DMS153 (cell line): ENCODE measurements around the gene DNM3.
A peak's percentile ranks its signal among the peaks of the same experiment; 100 is the strongest.

Source experiments
- DNase-seq: peaks from one replicate; lab custom pipeline; 2025; lab: John Stamatoyannopoulos, UW

The DNM3 gene

DNA sequence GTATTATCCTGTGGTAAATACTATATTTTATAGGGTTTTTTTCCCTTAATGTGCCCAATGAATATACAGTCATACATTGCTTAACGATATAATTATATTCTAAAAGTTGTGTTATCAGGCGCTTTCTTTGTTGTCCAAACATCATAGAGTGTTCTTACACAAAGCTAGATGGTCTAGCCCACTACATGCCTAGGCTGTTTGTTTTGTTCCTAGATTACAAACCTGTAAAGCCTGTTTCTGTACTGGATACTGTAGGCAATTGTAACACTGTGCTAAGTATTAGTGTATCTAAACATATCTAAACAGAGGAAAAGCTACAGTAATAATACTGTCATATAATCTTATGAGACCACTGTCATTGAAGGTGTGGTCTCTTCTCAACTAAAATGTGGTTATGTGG is 336.6 kb downstream of the DNM3 start:
- DNase-seq = no peak

DNA sequence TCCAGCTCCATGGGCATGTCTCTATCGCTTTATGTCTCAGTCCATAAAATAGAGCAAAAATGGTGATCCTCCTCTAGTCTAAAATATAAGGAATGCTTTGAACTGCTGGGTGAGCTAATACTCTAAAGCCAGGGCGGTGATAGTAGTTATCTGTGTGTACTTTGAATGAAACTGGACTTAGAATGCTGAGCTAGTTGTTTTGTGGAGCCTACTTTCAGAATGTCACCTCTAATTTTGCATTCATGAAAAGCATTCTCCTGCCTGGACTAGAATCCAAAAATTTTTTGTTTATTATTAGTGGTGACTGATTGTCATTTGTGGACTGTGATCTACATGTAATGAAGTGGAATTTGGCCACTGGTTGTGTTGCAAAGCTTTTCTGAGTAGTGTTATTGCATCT is 337.6 kb downstream of the DNM3 start:
- DNase-seq = no peak

DNA sequence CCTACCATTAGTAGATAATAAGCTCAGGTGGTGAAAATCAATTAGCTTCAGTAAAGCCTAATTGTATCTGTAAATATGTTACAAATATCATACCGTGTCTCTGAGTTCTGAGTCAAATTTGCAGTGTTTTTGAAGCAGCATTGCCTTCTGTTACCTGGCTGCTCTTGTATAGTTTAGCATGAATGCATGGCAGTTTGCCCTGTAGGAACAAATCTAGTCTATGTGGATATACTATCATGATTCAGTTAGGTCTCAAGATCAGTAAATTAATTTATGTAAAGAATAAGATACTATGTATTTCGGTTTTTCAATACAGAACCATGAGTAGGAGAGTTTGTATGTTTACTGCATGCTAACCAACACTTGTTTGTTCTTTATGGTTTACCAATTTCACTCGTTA is 338.6 kb downstream of the DNM3 start:
- no peak for DNase-seq

DNA sequence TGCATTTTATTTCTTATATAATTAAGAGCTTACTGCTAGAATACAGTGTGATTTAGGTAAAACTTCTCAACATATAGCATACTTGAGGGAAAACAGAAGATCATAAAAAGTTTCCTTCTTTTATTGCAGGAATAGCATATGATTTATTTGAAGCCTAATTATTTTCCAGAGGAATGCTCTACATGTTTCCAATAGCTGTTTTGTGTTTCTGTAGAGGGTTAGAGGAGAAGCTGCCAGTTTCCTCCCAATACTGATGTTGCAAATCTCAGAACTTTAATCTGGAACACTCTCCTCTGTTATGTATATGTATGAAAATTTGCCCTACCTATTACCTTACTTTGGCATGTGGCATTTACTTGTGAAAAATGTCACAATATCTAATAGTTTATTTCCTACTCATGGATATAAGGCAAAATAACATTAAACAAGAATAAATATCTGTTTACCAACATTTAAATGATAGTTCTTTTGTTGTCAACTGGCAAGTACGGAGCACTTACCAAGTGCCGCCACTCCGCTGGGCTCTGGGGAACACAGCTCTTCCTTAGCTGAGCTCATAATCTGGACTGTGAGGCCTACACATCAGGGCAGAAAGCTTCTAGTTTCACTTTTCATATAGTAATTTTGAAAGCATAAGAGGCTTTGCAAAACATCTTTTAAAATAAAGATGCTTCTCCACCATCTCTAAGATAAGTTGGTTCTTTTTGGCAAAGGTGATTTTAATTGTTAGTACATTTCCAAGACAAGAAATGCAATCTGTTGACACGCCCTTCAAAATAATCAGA is 339.4 kb downstream of the DNM3 start:
- DNase-seq = no peak

DNA sequence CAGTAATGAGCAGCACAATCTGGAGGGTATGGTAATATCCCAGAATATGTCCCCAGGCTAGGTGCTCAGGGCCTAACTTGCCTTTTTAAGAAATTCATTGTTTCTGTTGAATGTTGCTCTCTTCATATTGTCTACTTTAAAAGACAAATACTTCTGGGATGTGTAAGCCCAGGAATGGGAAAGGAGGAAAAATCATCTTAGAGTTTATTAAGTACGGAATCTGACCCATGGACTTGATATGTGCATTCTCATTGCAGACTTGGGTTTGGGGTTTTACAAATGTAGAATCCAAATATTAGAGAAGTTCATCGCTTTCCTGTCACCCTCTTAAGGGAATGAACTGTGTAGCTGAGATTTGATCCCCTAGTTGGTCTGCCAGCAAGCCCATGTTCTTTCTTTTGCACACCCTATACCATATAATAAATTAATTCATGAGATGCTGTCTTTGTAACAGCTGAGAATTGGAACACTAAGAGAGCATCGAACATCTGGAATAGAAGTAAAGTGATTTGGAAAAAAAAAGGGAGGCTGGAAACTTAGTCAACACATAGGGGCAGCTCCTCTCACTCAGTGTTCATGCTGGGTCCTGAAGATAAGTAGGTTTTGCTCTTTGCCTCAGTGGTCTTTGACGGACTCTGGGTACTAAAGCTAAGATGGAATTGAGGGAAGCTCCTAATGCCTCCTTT is 343.4 kb downstream of the DNM3 start:
- no peak for DNase-seq

DNA sequence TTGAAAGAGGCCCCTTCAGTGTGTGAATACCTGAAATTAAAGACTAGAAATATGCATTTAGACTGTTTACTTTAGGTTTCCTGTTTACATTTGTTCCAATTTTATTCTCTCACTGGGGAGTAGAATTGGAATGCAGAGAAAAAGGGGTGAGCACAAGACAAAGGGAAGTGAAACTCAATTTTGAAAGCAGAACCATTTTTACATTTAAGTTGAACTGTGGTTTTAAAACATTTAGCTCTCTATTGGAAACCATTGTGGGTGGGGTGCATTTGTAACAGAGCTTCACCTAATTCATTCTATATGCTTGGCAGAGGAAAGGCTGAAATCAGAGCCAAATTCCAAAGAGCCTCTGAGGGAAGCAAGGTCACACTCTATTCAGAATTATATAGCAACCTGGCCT is 343.9 kb downstream of the DNM3 start:
- DNase-seq = no peak

DNA sequence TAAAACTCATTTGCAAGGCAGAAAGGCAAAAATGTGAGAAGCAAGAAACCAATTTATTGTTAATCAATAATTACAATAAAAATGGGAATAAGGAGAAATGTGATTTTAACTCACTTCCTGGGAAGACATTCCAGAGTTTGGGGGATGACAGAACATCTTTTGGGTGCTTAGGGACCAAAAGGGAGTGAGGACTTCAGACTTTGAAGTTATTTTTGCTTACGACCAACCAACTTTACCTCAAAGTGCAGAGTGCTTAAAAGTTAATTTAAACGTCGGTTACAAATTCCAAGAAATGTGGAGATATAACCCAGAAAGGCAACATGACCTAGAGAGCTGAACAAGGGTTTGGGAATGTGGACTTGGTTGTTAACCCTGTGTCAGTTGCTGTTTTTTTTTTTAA is 344.7 kb downstream of the DNM3 start:
- DNase-seq = no peak

DNA sequence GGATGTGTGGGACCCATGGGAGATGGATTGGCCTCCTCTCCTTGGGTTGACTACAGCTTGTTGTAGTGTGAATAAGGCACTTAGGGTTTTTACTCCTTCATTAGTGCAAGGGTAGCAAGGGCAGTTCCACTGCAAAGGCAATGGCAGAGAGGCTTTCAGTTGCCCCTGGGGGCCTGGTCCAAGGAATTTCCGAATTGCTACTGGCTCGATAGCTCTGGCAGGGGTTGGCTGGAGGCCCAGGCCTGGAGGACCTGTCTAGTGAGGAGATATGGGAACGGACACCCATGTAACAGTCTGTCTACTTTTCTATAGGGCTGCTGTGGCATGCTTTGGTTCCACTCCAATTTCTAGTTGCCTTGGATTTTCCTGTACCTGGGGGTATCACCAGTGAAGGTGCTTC is 360.3 kb downstream of the DNM3 start:
- no peak for DNase-seq

DNA sequence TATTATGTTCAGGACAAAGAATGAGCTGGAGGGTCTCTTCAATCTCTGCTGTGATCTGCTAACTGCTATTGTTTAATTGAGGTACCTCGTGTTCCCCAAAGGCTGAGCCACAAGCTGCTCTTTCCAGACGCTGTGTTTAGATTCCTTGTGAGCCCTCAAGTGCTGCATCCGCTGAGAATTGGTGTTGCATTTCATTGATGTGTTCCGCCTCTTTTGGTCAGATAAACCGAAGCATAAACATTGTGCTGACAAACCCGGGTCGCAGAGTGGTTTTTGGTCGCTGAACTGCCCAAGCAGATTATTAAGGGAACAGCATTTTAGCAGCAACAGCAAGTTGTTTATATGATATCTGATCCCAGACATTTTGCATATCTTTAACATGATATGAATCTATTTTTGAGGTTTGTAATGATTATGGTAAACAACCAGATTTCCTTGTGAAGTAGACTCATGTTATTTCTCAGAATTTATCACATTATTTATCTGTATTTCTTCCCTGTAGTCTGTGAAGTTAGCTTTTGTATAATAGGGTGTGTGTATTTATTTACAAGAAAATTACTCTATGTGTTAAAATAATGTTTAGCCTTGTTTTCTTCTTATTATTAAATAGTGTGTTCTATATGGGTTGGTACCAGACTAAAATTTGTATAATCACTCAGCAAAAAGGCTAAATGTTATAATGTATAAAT is 362.0 kb downstream of the DNM3 start:
- peak; percentile 4 for DNase-seq

DNA sequence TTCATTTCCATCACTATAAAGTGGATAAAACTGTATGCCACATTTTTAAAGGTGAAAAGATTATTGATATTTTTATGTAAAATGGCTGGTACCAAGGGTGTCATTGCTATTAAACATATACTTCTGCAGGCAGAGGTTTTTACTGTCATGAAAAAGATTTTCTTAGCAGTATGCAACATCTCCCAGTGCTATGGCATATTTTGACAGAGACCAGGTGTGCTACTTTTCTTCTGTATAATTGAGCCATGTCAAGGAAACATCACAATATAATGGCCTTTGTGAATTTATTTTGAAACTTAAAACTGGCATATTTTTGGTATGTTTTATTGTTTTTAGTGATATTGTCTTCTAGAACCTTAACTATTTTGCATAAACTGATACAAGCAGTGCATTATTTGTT is 362.6 kb downstream of the DNM3 start:
- no peak for DNase-seq

DNA sequence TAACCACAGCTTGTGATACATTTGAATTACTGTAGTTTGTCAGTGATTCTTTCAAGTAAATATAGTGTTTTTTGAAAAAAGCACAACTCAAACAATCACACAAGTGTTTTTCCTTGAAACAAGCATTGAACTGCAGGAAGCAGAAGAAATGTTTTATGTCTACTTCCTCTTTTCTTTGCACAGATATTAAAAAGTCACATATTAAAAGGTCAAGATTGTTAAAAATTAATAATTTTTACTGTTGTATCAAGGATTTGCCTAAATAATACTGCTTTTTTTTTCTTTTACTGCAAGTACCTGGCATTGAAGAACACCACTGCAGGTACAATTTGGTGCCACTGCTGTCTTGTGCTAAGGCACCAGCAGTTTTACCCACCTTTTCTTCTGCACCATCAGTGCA is 365.0 kb downstream of the DNM3 start:
- DNase-seq = no peak

DNA sequence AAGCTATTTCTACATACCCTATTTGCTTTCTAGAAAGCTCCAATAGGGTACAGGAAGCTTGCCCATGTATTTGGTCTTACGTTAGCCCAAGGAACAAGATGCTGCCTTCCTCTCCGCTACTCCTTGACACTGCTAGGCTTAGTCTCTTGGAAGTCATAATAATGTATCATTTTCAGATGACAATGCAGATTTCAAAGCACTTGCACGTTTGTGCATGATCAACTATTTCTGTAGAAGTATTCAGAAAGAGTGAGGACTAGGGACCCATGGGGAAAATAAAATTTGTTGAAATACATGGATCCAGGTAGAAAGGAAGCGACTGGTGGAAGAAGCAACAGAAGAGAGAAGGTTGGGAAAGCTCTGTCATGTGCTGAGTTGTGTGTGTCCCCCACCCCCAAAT is 367.3 kb downstream of the DNM3 start:
- DNase-seq = no peak

DNA sequence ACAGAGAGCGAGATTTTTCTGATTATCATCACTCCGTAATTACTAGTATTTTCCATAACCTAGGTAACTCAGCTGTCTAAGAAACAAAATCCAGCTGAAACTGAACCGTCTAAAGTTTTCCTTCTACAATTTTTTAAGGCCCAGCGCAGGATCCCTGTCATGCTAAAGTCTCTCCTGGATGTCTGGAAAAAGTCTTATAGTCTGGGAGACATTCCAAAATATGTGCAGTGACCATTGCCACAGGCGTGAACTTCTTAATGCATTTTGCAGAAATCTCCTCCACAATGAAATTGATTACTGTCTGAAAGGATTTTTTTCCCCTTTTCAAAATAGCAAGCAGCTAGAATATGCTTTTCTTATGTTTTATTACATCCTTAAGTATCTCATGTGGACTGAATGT is 369.9 kb downstream of the DNM3 start:
- DNase-seq = no peak

DNA sequence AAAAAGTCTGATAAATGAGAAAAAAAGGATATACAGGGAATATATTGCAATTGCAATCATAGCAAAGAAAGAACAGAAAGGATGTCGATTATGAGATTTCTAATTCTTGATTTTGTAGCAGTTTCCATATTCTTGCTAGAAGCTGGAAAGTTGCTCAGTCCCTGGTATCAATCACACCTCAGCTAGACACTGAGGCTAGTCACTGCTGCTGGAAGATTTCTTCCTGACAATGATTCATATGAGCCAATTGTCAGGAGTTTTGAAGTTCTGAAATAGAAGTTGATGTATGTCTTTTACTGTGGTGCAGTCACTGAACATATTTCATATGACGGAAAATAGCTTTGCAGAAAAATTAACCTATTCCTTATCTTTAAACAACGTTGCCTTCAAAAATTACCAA is 370.8 kb downstream of the DNM3 start:
- no peak for DNase-seq

DNA sequence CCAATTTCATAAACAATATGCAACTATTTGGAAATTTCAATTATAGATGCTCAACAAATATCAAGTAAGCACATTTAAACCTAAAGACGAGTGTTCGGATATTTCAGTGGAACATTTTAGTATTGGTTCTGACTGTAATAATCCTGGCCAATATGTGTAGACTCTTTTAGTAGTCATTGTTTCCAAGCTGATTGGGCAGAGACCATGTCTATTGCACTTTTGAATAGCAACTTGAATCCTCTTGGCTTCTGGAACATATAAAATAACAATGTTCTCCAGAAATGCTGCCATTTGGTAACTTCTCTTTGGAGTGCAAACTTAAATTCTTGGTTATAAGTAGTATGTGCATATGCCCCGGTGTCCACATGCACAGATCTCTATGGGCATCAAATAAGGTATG is 373.7 kb downstream of the DNM3 start:
- DNase-seq = no peak

DNA sequence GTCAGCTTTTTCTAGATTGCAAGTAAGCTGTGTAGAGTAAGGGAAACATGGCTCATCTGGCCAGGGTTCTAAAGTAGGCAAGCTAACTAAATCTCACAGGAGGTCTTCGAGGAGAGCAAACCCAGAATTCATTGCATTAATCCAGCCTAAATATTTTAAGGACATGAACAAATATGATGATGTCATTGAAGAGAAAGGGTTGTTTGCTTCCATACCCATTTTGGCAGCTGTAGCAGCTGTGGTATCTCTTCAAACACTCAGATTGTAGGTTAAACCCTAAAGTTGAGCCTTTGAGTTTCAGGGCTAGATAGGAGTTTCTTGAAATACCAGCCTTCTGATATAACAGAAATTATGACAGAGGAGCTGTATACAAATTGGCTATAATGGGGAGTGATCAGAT is 378.7 kb downstream of the DNM3 start:
- DNase-seq = no peak

DNA sequence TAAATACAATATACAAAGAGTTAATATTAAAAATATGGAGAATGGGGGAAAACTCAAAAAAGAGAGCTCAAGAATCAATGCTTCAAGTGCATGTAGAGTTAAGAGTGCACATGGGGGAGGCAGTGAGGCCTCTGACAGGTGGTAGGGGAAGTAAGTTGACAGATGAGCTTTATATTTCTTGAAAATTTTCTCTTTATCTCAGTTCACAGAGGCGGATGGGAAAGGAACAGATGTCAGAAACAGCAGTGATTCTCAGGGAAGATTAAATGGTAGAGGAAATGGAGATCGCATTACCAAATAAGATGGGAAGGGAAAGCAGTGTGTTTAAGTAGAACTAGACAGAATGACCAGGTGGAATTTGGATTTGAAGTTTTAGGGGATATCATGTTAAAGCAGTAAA is 379.1 kb downstream of the DNM3 start:
- DNase-seq = no peak

DNA sequence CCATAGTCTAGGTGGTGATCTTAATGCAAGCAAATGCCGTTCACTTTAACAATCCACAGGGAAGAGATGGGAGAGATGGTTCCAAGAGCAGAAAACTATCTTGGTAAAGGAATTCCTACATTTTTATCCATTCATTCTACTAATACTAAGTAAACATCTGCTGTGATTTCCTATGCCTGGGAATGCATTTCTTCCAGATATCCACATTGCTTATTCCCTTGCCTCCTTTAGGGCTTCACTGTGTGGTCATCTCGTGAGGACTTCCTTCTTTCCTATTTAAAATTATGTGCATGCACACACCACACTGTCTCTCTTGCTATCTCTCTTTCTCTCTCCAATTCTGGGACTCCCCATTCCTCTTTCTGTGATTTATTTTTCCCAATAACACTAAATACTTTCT is 380.1 kb downstream of the DNM3 start:
- no peak for DNase-seq

DNA sequence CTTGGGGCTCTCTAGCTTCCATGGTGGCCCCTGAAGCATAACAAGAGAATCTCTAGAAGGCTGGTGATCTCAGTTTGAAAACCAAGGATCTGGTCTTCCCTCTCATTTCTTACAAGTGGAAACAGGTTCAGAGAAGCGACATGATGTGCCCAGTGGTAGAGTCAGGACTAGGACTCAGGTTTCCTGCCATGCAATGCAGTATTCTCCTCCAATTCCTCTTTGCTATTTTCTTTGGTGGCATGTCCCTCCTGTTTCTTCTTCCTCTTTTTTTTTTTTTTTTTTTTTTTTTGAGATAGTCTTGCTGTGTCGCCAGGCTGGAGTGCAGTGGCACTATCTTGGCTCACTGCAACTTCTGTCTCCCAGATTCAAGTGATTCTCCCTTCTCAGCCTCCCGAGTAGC is 383.6 kb downstream of the DNM3 start:
- no peak for DNase-seq

DNA sequence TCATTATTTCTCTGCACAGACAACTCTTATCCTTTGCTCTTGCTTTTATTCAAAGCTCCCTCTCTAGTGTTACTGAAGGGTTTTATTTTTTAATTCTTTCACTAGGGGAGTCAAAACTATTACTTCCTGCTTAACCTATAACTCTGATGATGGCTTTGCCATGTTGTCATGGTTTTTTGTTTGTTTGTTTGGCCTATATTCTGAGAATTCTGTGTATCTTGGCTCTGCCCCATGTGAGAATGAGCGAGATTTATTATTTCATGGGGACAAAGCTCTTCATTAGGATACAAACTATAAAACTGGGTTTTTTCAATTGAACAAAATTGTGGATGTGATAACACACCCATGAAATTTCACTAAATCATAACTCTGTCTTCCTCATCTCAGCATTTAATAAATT is 388.6 kb downstream of the DNM3 start:
- no peak for DNase-seq

DNA sequence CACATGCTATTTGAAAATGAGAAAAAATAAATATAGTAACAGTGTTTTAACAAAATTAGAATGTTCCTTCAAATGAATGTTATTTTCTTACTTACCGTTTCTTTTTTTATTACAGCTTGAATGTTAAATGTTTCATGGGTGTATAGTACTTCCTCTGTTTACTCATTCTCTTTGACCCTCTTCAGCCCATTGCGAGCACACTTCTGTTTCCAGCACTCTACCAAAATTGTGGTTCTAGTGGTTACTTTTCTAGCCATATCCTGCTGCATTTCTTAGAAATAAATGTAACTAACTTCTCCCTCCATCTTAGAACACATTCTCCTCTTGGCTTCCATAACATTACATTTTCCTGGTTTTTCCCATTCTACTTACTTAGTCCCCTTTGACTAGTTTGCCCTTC is 389.2 kb downstream of the DNM3 start:
- DNase-seq = no peak

DNA sequence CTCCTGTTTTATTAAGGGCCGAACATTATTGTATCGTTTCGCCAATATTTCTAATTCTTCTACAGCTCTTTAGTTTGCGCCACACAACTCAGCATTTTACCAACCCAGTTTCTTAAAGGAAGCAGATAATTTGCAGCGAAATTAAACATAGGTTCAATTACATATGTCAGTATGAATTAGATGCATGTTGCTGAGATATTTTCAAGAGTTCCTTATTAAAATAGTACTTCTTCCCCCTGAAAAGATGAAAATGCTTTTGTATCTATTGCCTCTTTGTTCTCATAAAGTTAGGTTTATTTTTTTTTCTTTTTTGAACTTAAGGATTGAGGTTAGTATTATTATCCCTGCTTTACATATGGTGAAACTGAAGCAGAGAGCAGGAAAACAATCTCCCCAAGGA is 395.7 kb downstream of the DNM3 start:
- no peak for DNase-seq

DNA sequence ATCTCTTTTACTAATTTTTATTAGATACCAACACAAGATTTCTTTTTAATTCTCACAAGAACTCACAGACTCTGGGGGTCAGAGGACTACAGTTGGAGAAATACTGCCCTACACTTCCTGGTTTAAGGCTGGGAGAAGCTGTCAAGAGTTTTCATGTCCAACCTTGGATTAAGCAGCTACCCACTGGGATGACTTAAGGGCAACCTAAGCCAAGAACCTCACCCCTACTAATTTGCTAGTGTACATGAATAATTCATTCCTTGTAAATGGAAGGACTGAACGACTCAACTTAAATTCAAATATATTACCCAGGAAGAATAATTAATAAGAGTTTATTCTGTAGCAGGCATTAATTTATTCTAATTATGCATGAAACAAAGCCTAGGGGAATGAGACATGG is 396.9 kb downstream of the DNM3 start:
- DNase-seq = no peak
